T-helper 17 cell (primary cell): ENCODE measurements around the gene LYSET. TPM values are rescaled to one million over a fixed set of nuclear protein-coding genes. Genes with fewer than 3 reads are reported as not detected.
A peak's percentile ranks its signal among the peaks of the same experiment; 100 is the strongest.
"Not testable (repeated sequence)": the region's sequence is repeated elsewhere in the genome, so short reads cannot be mapped to it uniquely, and the experiment has no call there.

ENCODE experiments used
- ATAC-seq: fragments of 150-1000 bp; cut with Tn5 transposase; 2 replicates; pipeline ENCODE4 v1.10.0; 2021; ENCODE audit warnings: mild to moderate bottlenecking, moderate library complexity
- DNase-seq, 3 donors: peaks; one replicate each; pipeline versions ENCODE4 v3.0.0 to v3.0.0-alpha.2; 2020 to 2021
- H3K9me3 ChIP-seq: one replicate; pipeline ENCODE4 v1.7.0; 2013; ENCODE audit warnings: low read length, mild to moderate bottlenecking; ENCODE audit not compliant: control insufficient read depth, poor library complexity, severe bottlenecking
- H3K27ac Mint-ChIP-seq: one replicate; pipeline ENCODE4 v1.8.0; 2022; ENCODE audit warnings: mild to moderate bottlenecking, moderate library complexity, mixed read lengths
- H3K27me3 Mint-ChIP-seq: one replicate; pipeline ENCODE4 v1.8.0; 2022; ENCODE audit warnings: mixed read lengths
- H3K36me3 Mint-ChIP-seq: one replicate; pipeline ENCODE4 v1.8.0; 2022; ENCODE audit warnings: low read depth, mixed read lengths
- H3K4me1 Mint-ChIP-seq: one replicate; pipeline ENCODE4 v1.8.0; 2022; ENCODE audit warnings: mild to moderate bottlenecking, mixed read lengths
- H3K4me3 Mint-ChIP-seq: one replicate; pipeline ENCODE4 v1.8.0; 2022; ENCODE audit warnings: mild to moderate bottlenecking, moderate library complexity, mixed read lengths
- total RNA-seq, 4 donors: library from RNA in 2 of 4; stranded (reverse) in 2 of 4; gene quantifications; one replicate each; pipeline ENCODE4 v1.2.3 and lab custom pipeline; 2022 to 2026

The LYSET gene
- total RNA-seq, 2 donors from 2014 or later = 6.3 to 8.1 TPM

- peak in 2 of 3 donors; percentile 16 to 28 for DNase-seq
- H3K27ac Mint-ChIP-seq = no peak overlapping the region
Measured at GRCh38 chr14:93219103-93219726, 34.1 kb downstream of the LYSET start.

GRCh38 chr14:93220509-93220908, 35.4 kb downstream of the LYSET start:
- H3K4me1 Mint-ChIP-seq = no peaks in the 10 kb centered on the region
- no peak for DNase-seq
- H3K27me3 Mint-ChIP-seq = no peaks in the 10 kb centered on the region
- no peak overlapping the region for H3K27ac Mint-ChIP-seq
- ATAC-seq = no peak
- no peaks in the 10 kb centered on the region for H3K36me3 Mint-ChIP-seq
- no peaks in the 10 kb centered on the region for H3K9me3 ChIP-seq
- H3K4me3 Mint-ChIP-seq = no peak overlapping the region

More at GRCh38 chr14:93219103-93219726, 34.1 kb downstream of the LYSET start:
- Mint-ChIP-seq H3K36me3 (no peaks in the 10 kb centered on the region), H3K27me3 (no peaks in the 10 kb centered on the region), H3K4me3 (no peak overlapping the region), H3K4me1 (no peaks in the 10 kb centered on the region)
- H3K9me3 ChIP-seq = no peaks in the 10 kb centered on the region
- peak; percentile 88 for ATAC-seq

- Mint-ChIP-seq H3K27me3 (no peaks in the 10 kb centered on the region), H3K4me3 (no peak overlapping the region), H3K27ac (no peak overlapping the region), H3K36me3 (peaks cover 8% of the 10 kb centered on the region), H3K4me1 (peaks cover 4% of the 10 kb centered on the region)
- DNase-seq = no peak
- no peak for ATAC-seq
- no peaks in the 10 kb centered on the region for H3K9me3 ChIP-seq
Measured at GRCh38 chr14:93223565-93223964, 38.4 kb downstream of the LYSET start.

GRCh38 chr14:93228550-93228949, 43.4 kb downstream of the LYSET start:
- no peaks in the 10 kb centered on the region for H3K9me3 ChIP-seq
- H3K36me3 Mint-ChIP-seq = peaks cover 10% of the 10 kb centered on the region
- no peak for ATAC-seq
- no peak overlapping the region for H3K4me3 Mint-ChIP-seq
- peaks cover 6% of the 10 kb centered on the region for H3K27me3 Mint-ChIP-seq
- DNase-seq = no peak
- peaks cover 17% of the 10 kb centered on the region for H3K4me1 Mint-ChIP-seq
- no peak overlapping the region for H3K27ac Mint-ChIP-seq

- Mint-ChIP-seq H3K27me3 (peaks cover 6% of the 10 kb centered on the region), H3K27ac (peak overlapping the region; percentile 24)
Measured at GRCh38 chr14:93230539-93230938, 45.4 kb downstream of the LYSET start.

GRCh38 chr14:93231129-93231979, 46.2 kb downstream of the LYSET start:
- DNase-seq (no peak), ATAC-seq (peak; percentile 59)
- Mint-ChIP-seq H3K4me3 (peak overlapping the region; percentile 72), H3K4me1 (peaks cover 28% of the 10 kb centered on the region), H3K27me3 (peaks cover 6% of the 10 kb centered on the region), H3K36me3 (peaks cover 8% of the 10 kb centered on the region), H3K27ac (peak overlapping the region; percentile 24)
- no peaks in the 10 kb centered on the region for H3K9me3 ChIP-seq

More at GRCh38 chr14:93230539-93230938, 45.4 kb downstream of the LYSET start:
- ATAC-seq (no peak), DNase-seq (no peak)
- H3K4me1 Mint-ChIP-seq = peaks cover 28% of the 10 kb centered on the region
- peak overlapping the region; percentile 72 for H3K4me3 Mint-ChIP-seq
- H3K9me3 ChIP-seq = no peaks in the 10 kb centered on the region
- H3K36me3 Mint-ChIP-seq = peaks cover 10% of the 10 kb centered on the region

GRCh38 chr14:93232159-93232558, 47.0 kb downstream of the LYSET start:
- ATAC-seq (no peak), DNase-seq (no peak)
- peaks cover 6% of the 10 kb centered on the region for H3K27me3 Mint-ChIP-seq
- H3K4me1 Mint-ChIP-seq = peaks cover 28% of the 10 kb centered on the region
- peaks cover 5% of the 10 kb centered on the region for H3K36me3 Mint-ChIP-seq
- no peak overlapping the region for H3K27ac Mint-ChIP-seq
- no peaks in the 10 kb centered on the region for H3K9me3 ChIP-seq
- H3K4me3 Mint-ChIP-seq = no peak overlapping the region

- DNase-seq, ATAC-seq, H3K4me3 Mint-ChIP-seq, H3K27me3 Mint-ChIP-seq, H3K36me3 Mint-ChIP-seq, H3K27ac Mint-ChIP-seq, H3K9me3 ChIP-seq: not testable (repeated sequence)
- peaks cover 25% of the 10 kb centered on the region for H3K4me1 Mint-ChIP-seq
Measured at GRCh38 chr14:93233078-93233477, 48.0 kb downstream of the LYSET start.

GRCh38 chr14:93234798-93235197, 49.7 kb downstream of the LYSET start:
- peak overlapping the region; percentile 37 for H3K27ac Mint-ChIP-seq
- no peaks in the 10 kb centered on the region for H3K9me3 ChIP-seq

More at GRCh38 chr14:93234798-93235197, 49.7 kb downstream of the LYSET start:
- Mint-ChIP-seq H3K4me1 (peaks cover 25% of the 10 kb centered on the region), H3K36me3 (no peaks in the 10 kb centered on the region), H3K27me3 (peaks cover 6% of the 10 kb centered on the region), H3K4me3 (no peak overlapping the region)
- no peak for ATAC-seq
- no peak for DNase-seq

Other genes starting within 250 kb of the LYSET start
- 10 to 100 TPM; 29.4 to 36.1 TPM for gene ITPK1, start 69.4 kb upstream of the LYSET start, total RNA-seq
- 10 to 100 TPM; 70.5 to 91.5 TPM for gene MOAP1, start 420 bp upstream of the LYSET start, total RNA-seq
- 1 to 10 TPM; 3.1 to 6.7 TPM for gene GON7, start 21.7 kb downstream of the LYSET start, total RNA-seq
- 10 to 100 TPM; 12.9 to 14.6 TPM for gene UBR7, start 21.9 kb downstream of the LYSET start, total RNA-seq
- gene BTBD7, start 147.7 kb downstream of the LYSET start, total RNA-seq = 10 to 100 TPM; 22.5 to 22.8 TPM
- gene COX8C, start 161.9 kb downstream of the LYSET start, total RNA-seq = not detected
- gene UNC79, start 245.6 kb downstream of the LYSET start, total RNA-seq = not detected